ENCODE measurements around the gene KRT74.
A peak's percentile ranks its signal among the peaks of the same experiment; 100 is the strongest.

The KRT74 gene

GRCh38 chr12:52521568-52522266, 51.9 kb downstream of the KRT74 start:
- Histone ChIP-seq H2BK12ac (ENCODE audit: low read length) (no peak overlapping the region), H3K9me3 (replicated peaks in 1 of 2; ENCODE audit: control insufficient read depth in 2 of 2, insufficient read depth in 1 of 2, low read depth in 1 of 2, low read length in 2 of 2) (no peaks in the 10 kb centered on the region), H3K4ac (ENCODE audit: low read length) (no peak overlapping the region), H3K4me3 (ENCODE audit: low read length in 2 of 2) (no peak overlapping the region), H3K23ac (ENCODE audit: low read depth, low read length, poor library complexity) (no peak overlapping the region), H2AFZ (ENCODE audit: low read length) (no peak overlapping the region), H4K91ac (ENCODE audit: low read depth, low read length, poor library complexity) (no peak overlapping the region), H3K27ac (replicated peaks; ENCODE audit: low read length) (no peak overlapping the region), H2BK15ac (ENCODE audit: low read length) (no peak overlapping the region), H3K18ac (ENCODE audit: low read length) (no peak overlapping the region), H3K27me3 (ENCODE audit: control insufficient read depth in 3 of 3, insufficient read depth in 3 of 3, low read depth in 1 of 3, low read length in 3 of 3) (peaks cover 0 to 10% (median 0%) of the 10 kb centered on the region in 3 experiments), H3K4me2 (ENCODE audit: insufficient read depth, low read length, poor library complexity, severe bottlenecking) (no peak overlapping the region), H2BK5ac (ENCODE audit: low read length) (no peak overlapping the region), H3K79me1 (ENCODE audit: low read depth, low read length) (no peaks in the 10 kb centered on the region), H2BK120ac (ENCODE audit: low read depth, low read length) (no peak overlapping the region), H2AK5ac (ENCODE audit: low read depth, low read length) (no peak overlapping the region), H3K4me1 (ENCODE audit: control insufficient read depth in 2 of 2, insufficient read depth in 1 of 2, low read depth in 1 of 2, low read length in 2 of 2) (peaks cover 0 to 8% of the 10 kb centered on the region in 2 donors), H3K9ac (ENCODE audit: low read depth, low read length, poor library complexity) (no peak overlapping the region), H3K36me3 (replicated peaks in 1 of 2; ENCODE audit: control insufficient read depth in 2 of 2, insufficient read depth in 2 of 2, low read length in 2 of 2) (no peaks in the 10 kb centered on the region), H4K8ac (ENCODE audit: low read depth, low read length) (no peak overlapping the region), H3K14ac (ENCODE audit: low read length) (no peak overlapping the region)
- no peak for DNase-seq (ENCODE audit: low spot score)
- WGBS, 2 donors (ENCODE audit: extremely low coverage in 2 of 2, insufficient read length in 2 of 2, insufficient replicate concordance in 1 of 2): no CpG with 5 or more reads among the region's 10 CpGs

DNA sequence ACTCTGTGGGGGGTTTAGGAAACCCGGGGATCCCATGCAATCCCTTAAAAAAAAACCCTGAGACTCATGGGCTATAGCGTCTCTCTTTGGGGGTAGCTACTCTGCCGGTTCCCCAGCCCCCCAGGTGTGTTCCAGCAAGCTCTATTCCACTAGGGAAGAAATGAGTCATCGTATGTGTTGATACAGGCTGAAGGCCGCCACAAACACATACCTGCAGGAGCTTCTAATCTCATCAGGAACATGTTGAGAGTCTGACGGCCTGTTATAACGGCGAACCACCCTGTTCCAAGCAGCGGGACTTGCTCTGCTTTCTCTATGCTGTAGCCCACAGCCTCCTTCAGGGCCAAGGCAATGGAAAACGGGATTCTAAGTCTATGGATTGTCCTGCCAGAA, 52.5 kb downstream of the KRT74 start:
- H3K27me3 ChIP-seq (ENCODE audit: control insufficient read depth in 3 of 3, insufficient read depth in 3 of 3, low read depth in 1 of 3, low read length in 3 of 3): peaks cover 0 to 8% (median 0%) of the 10 kb centered on the region in 3 experiments
- no peak overlapping the region for H2AK5ac ChIP-seq (ENCODE audit: low read depth, low read length)
- H2AFZ ChIP-seq (ENCODE audit: low read length): no peak overlapping the region
- no peak overlapping the region for H3K18ac ChIP-seq (ENCODE audit: low read length)
- no peak overlapping the region for H2BK5ac ChIP-seq (ENCODE audit: low read length)
- no peak overlapping the region for H3K27ac ChIP-seq (replicated peaks; ENCODE audit: low read length)
- no peak overlapping the region for H3K23ac ChIP-seq (ENCODE audit: low read depth, low read length, poor library complexity)
- no peak overlapping the region for H2BK15ac ChIP-seq (ENCODE audit: low read length)
- no peak for DNase-seq (ENCODE audit: low spot score)
- H3K14ac ChIP-seq (ENCODE audit: low read length): no peak overlapping the region
- no peaks in the 10 kb centered on the region for H3K36me3 ChIP-seq (replicated peaks in 1 of 2; ENCODE audit: control insufficient read depth in 2 of 2, insufficient read depth in 2 of 2, low read length in 2 of 2)
- H3K4ac ChIP-seq (ENCODE audit: low read length): no peak overlapping the region
- no peaks in the 10 kb centered on the region for H3K79me1 ChIP-seq (ENCODE audit: low read depth, low read length)
- peaks cover 0 to 8% of the 10 kb centered on the region in 2 donors for H3K4me1 ChIP-seq (ENCODE audit: control insufficient read depth in 2 of 2, insufficient read depth in 1 of 2, low read depth in 1 of 2, low read length in 2 of 2)
- H4K8ac ChIP-seq (ENCODE audit: low read depth, low read length): no peak overlapping the region
- H2BK120ac ChIP-seq (ENCODE audit: low read depth, low read length): no peak overlapping the region
- no CpG with 5 or more reads among the region's 10 CpGs for WGBS, 2 donors (ENCODE audit: extremely low coverage in 2 of 2, insufficient read length in 2 of 2, insufficient replicate concordance in 1 of 2)
- no peak overlapping the region for H4K91ac ChIP-seq (ENCODE audit: low read depth, low read length, poor library complexity)
- no peak overlapping the region for H3K9ac ChIP-seq (ENCODE audit: low read depth, low read length, poor library complexity)
- H3K9me3 ChIP-seq (replicated peaks in 1 of 2; ENCODE audit: control insufficient read depth in 2 of 2, insufficient read depth in 1 of 2, low read depth in 1 of 2, low read length in 2 of 2): no peaks in the 10 kb centered on the region
- H3K4me3 ChIP-seq (ENCODE audit: low read length in 2 of 2): no peak overlapping the region
- no peak overlapping the region for H2BK12ac ChIP-seq (ENCODE audit: low read length)
- H3K4me2 ChIP-seq (ENCODE audit: insufficient read depth, low read length, poor library complexity, severe bottlenecking): no peak overlapping the region

- Histone ChIP-seq H3K4me2 (ENCODE audit: insufficient read depth, low read length, poor library complexity, severe bottlenecking) (no peak within 1 kb of the TSS), H3K9ac (ENCODE audit: low read depth, low read length, poor library complexity) (no peak within 1 kb of the TSS), H2BK15ac (ENCODE audit: low read length) (no peak within 1 kb of the TSS), H3K18ac (ENCODE audit: low read length) (no peak within 1 kb of the TSS), H3K14ac (ENCODE audit: low read length) (peak within 1 kb of the TSS; percentile 23), H3K27ac (replicated peaks; ENCODE audit: low read length) (no peak within 1 kb of the TSS), H2AFZ (ENCODE audit: low read length) (no peak within 1 kb of the TSS), H3K4me3 (ENCODE audit: low read length in 2 of 2) (no peak within 1 kb of the TSS), H2AK5ac (ENCODE audit: low read depth, low read length) (peak within 1 kb of the TSS; percentile 56), H3K36me3 (replicated peaks in 1 of 2; ENCODE audit: control insufficient read depth in 2 of 2, insufficient read depth in 2 of 2, low read length in 2 of 2) (no peaks in the 10 kb centered on the region), H3K79me1 (ENCODE audit: low read depth, low read length) (no peaks in the 10 kb centered on the region), H3K4me1 (ENCODE audit: control insufficient read depth in 2 of 2, insufficient read depth in 1 of 2, low read depth in 1 of 2, low read length in 2 of 2) (peaks cover 0 to 8% of the 10 kb centered on the region in 2 donors), H3K27me3 (ENCODE audit: control insufficient read depth in 3 of 3, insufficient read depth in 3 of 3, low read depth in 1 of 3, low read length in 3 of 3) (peaks cover 0 to 7% (median 0%) of the 10 kb centered on the region in 3 experiments), H3K9me3 (replicated peaks in 1 of 2; ENCODE audit: control insufficient read depth in 2 of 2, insufficient read depth in 1 of 2, low read depth in 1 of 2, low read length in 2 of 2) (no peaks in the 10 kb centered on the region), H2BK5ac (ENCODE audit: low read length) (no peak within 1 kb of the TSS), H3K23ac (ENCODE audit: low read depth, low read length, poor library complexity) (no peak within 1 kb of the TSS), H3K4ac (ENCODE audit: low read length) (no peak within 1 kb of the TSS), H4K91ac (ENCODE audit: low read depth, low read length, poor library complexity) (no peak within 1 kb of the TSS), H2BK120ac (ENCODE audit: low read depth, low read length) (no peak within 1 kb of the TSS), H4K8ac (ENCODE audit: low read depth, low read length) (no peak within 1 kb of the TSS), H2BK12ac (ENCODE audit: low read length) (peak within 1 kb of the TSS; percentile 12)
- no peak for DNase-seq (ENCODE audit: low spot score)
- no CpG with 5 or more reads among the region's 29 CpGs for WGBS, 2 donors (ENCODE audit: extremely low coverage in 2 of 2, insufficient read length in 2 of 2, insufficient replicate concordance in 1 of 2)
Measured at GRCh38 chr12:52519826-52520662, 53.6 kb downstream of the KRT74 start, which contains the start of gene KRT5. KRT5 (minus strand) TSS chr12:52520394; CDS start chr12:52520296, 98 bp downstream.

- H3K4me1 ChIP-seq (ENCODE audit: control insufficient read depth in 2 of 2, insufficient read depth in 1 of 2, low read depth in 1 of 2, low read length in 2 of 2): peaks cover 0 to 6% of the 10 kb centered on the region in 2 donors
Measured at GRCh38 chr12:52519387-52519703, 54.3 kb downstream of the KRT74 start.

More at GRCh38 chr12:52519387-52519703, 54.3 kb downstream of the KRT74 start:
- Histone ChIP-seq H3K14ac (ENCODE audit: low read length) (no peak overlapping the region), H2BK15ac (ENCODE audit: low read length) (no peak overlapping the region), H2BK120ac (ENCODE audit: low read depth, low read length) (no peak overlapping the region), H2AK5ac (ENCODE audit: low read depth, low read length) (no peak overlapping the region), H2BK5ac (ENCODE audit: low read length) (no peak overlapping the region), H3K23ac (ENCODE audit: low read depth, low read length, poor library complexity) (no peak overlapping the region), H4K91ac (ENCODE audit: low read depth, low read length, poor library complexity) (no peak overlapping the region), H3K18ac (ENCODE audit: low read length) (no peak overlapping the region), H3K4me2 (ENCODE audit: insufficient read depth, low read length, poor library complexity, severe bottlenecking) (no peak overlapping the region), H3K4ac (ENCODE audit: low read length) (no peak overlapping the region), H3K27me3 (ENCODE audit: control insufficient read depth in 3 of 3, insufficient read depth in 3 of 3, low read depth in 1 of 3, low read length in 3 of 3) (peaks cover 0 to 7% (median 0%) of the 10 kb centered on the region in 3 experiments), H3K9ac (ENCODE audit: low read depth, low read length, poor library complexity) (no peak overlapping the region), H4K8ac (ENCODE audit: low read depth, low read length) (no peak overlapping the region), H3K9me3 (replicated peaks in 1 of 2; ENCODE audit: control insufficient read depth in 2 of 2, insufficient read depth in 1 of 2, low read depth in 1 of 2, low read length in 2 of 2) (no peaks in the 10 kb centered on the region), H3K36me3 (replicated peaks in 1 of 2; ENCODE audit: control insufficient read depth in 2 of 2, insufficient read depth in 2 of 2, low read length in 2 of 2) (no peaks in the 10 kb centered on the region), H3K79me1 (ENCODE audit: low read depth, low read length) (no peaks in the 10 kb centered on the region), H3K27ac (replicated peaks; ENCODE audit: low read length) (no peak overlapping the region), H3K4me3 (ENCODE audit: low read length in 2 of 2) (no peak overlapping the region), H2AFZ (ENCODE audit: low read length) (no peak overlapping the region), H2BK12ac (ENCODE audit: low read length) (no peak overlapping the region)
- DNase-seq (ENCODE audit: low spot score): no peak
- WGBS, 2 donors (ENCODE audit: extremely low coverage in 2 of 2, insufficient read length in 2 of 2, insufficient replicate concordance in 1 of 2): no CpG with 5 or more reads among the region's 3 CpGs
